Caco-2 (cell line): ENCODE measurements around the gene LRBA. TPM values are rescaled to one million over a fixed set of nuclear protein-coding genes. Genes with fewer than 3 reads are reported as not detected.

Source experiments
- BruUV-seq: library from RNA; stranded (reverse); fragments of 400-500 nt; replicated peaks from 2 replicates; lab custom pipeline; 2021; lab: Mats Ljungman, UMichigan
- CTCF ChIA-PET: fragments of 300-600 bp; sonication (Branson Sonifier 250); formaldehyde crosslinking; loops from one replicate; lab custom pipeline; 2022; ENCODE audit warnings: antibody characterized with exemption; lab: Charles Lee
- POLR2A ChIA-PET: fragments of 300-600 bp; sonication (Branson Sonifier 250); formaldehyde crosslinking; loops from one replicate; lab custom pipeline; 2022; ENCODE audit warnings: antibody characterized with exemption; lab: Charles Lee
- DNase-seq, 2 experiments: peaks; one replicate each; pipeline versions ENCODE4 v3.0.0 to v3.0.0-alpha.2; 2020 to 2022
- H3K27me3 ChIP-seq: replicated peaks from 2 replicates; pipeline ENCODE4 v1.6.0; 2011; ENCODE audit warnings: low read length; ENCODE audit not compliant: control insufficient read depth, insufficient read depth
- H3K36me3 ChIP-seq: 2 replicates; pipeline ENCODE4 v1.5.1; 2011; ENCODE audit warnings: low read length; ENCODE audit not compliant: control insufficient read depth, insufficient read depth
- H3K4me1 ChIP-seq: fragments of 250-450 bp; sonication (Bioruptor Pico); 2 replicates; pipeline ENCODE4 v1.5.1; 2020; ENCODE audit warnings: mild to moderate bottlenecking
- H3K4me3 ChIP-seq: 2 replicates; pipeline ENCODE4 v1.5.1; 2011; ENCODE audit warnings: low read depth, mild to moderate bottlenecking, control low read depth, low read length
- H3K9me3 ChIP-seq: fragments of 250-450 bp; sonication (Bioruptor Pico); 2 replicates; pipeline ENCODE4 v1.5.1; 2020; ENCODE audit warnings: mild to moderate bottlenecking, moderate library complexity
- H3K27ac Mint-ChIP-seq: one replicate; pipeline ENCODE4 v1.8.0; 2022; ENCODE audit warnings: mixed read lengths; ENCODE audit not compliant: unreplicated experiment
- H3K27me3 Mint-ChIP-seq: one replicate; pipeline ENCODE4 v1.8.0; 2022; ENCODE audit warnings: mixed read lengths; ENCODE audit not compliant: insufficient read depth, unreplicated experiment
- H3K36me3 Mint-ChIP-seq: one replicate; pipeline ENCODE4 v1.8.0; 2022; ENCODE audit warnings: mild to moderate bottlenecking, mixed read lengths; ENCODE audit not compliant: insufficient read depth, unreplicated experiment
- H3K4me1 Mint-ChIP-seq: one replicate; pipeline ENCODE4 v1.8.0; 2022; ENCODE audit warnings: low read depth, mixed read lengths; ENCODE audit not compliant: unreplicated experiment
- H3K4me3 Mint-ChIP-seq: one replicate; pipeline ENCODE4 v1.8.0; 2022; ENCODE audit warnings: mild to moderate bottlenecking, moderate library complexity, mixed read lengths; ENCODE audit not compliant: unreplicated experiment
- H3K9me3 Mint-ChIP-seq: one replicate; pipeline ENCODE4 v1.8.0; 2022; ENCODE audit warnings: mixed read lengths; ENCODE audit not compliant: unreplicated experiment
- CTCF ChIP-seq, 2 experiments: fragments of 200-600 bp in 1 of 2; IDR thresholded peaks; 1 replicate in 1 of 2; 2 replicates in 1 of 2; pipeline versions ENCODE4 v1.5.1 to v1.8.0; 2011 to 2022; ENCODE audit warnings: antibody characterized with exemption in 1 of 2, control low read depth in 1 of 2, inconsistent platforms in 1 of 2, low read depth in 1 of 2, low read length in 1 of 2, mild to moderate bottlenecking in 1 of 2, moderate library complexity in 1 of 2; ENCODE audit not compliant: insufficient read depth in 1 of 2, severe bottlenecking in 1 of 2, unreplicated experiment in 1 of 2
- intact Hi-C: fragments of 100-400 bp; cut with micrococcal nuclease; formaldehyde crosslinking; loops from one replicate; pipeline ENCODE4 v1.10.0; 2022; ENCODE audit not compliant: unreplicated experiment
- total RNA-seq: library from RNA; stranded (reverse); gene quantifications from 2 replicates; pipeline ENCODE4 v1.2.3, GENCODE V29; 2022

LRBA gene
- total RNA-seq, 1 experiment from 2014 or later, result 53.2 TPM

GRCh38 chr4:150323406-150324325 lies 691.4 kb downstream of the LRBA start:
- intact Hi-C loops, result no loop called here
- Mint-ChIP-seq H3K36me3 (no peaks in the 10 kb centered on the region), H3K4me3 (no peak overlapping the region), H3K9me3 (no peaks in the 10 kb centered on the region), H3K4me1 (peaks cover 10% of the 10 kb centered on the region), H3K27ac (no peak overlapping the region), H3K27me3 (no peaks in the 10 kb centered on the region)
- Histone ChIP-seq H3K9me3 (no peaks in the 10 kb centered on the region), H3K36me3 (no peaks in the 10 kb centered on the region), H3K4me1 (no peaks in the 10 kb centered on the region), H3K27me3 (no peaks in the 10 kb centered on the region), H3K4me3 (no peak overlapping the region)
- BruUV-seq, result no TSS peak
- CTCF ChIA-PET, result no interaction called here
- no peak for DNase-seq
- TF ChIP-seq CTCF (IDR thresholded peaks at IDR 0.05; ENCODE audit: insufficient read depth in 1 of 2, low read depth in 1 of 2, low read length in 1 of 2, severe bottlenecking in 1 of 2, unreplicated experiment in 1 of 2), result no peak
- POLR2A ChIA-PET, result no interaction called here

- H3K36me3 Mint-ChIP-seq, result no peaks in the 10 kb centered on the region
- ChIA-PET POLR2A (no interaction called here), CTCF (no interaction called here)
- no peak overlapping the region for H3K4me3 Mint-ChIP-seq
- H3K9me3 Mint-ChIP-seq, result no peaks in the 10 kb centered on the region
- no peaks in the 10 kb centered on the region for H3K9me3 ChIP-seq
- H3K36me3 ChIP-seq, result no peaks in the 10 kb centered on the region
- DNase-seq, result no peak
- H3K27me3 ChIP-seq, result no peaks in the 10 kb centered on the region
- intact Hi-C loops, result no loop called here
- no peak overlapping the region for H3K4me3 ChIP-seq
- no peaks in the 10 kb centered on the region for H3K27me3 Mint-ChIP-seq
- H3K4me1 ChIP-seq, result no peaks in the 10 kb centered on the region
- peaks cover 3% of the 10 kb centered on the region for H3K4me1 Mint-ChIP-seq
- no peak for TF ChIP-seq CTCF (IDR thresholded peaks at IDR 0.05; ENCODE audit: insufficient read depth in 1 of 2, low read depth in 1 of 2, low read length in 1 of 2, severe bottlenecking in 1 of 2, unreplicated experiment in 1 of 2)
- no TSS peak for BruUV-seq
- no peak overlapping the region for H3K27ac Mint-ChIP-seq
These were observed 692.4 kb downstream of the LRBA start for GRCh38 chr4:150322646-150323045.

- H3K9me3 Mint-ChIP-seq, result no peaks in the 10 kb centered on the region
- ChIA-PET POLR2A (no interaction called here), CTCF (no interaction called here)
- Histone ChIP-seq H3K4me3 (no peak overlapping the region), H3K9me3 (no peaks in the 10 kb centered on the region), H3K36me3 (no peaks in the 10 kb centered on the region), H3K4me1 (no peaks in the 10 kb centered on the region), H3K27me3 (no peaks in the 10 kb centered on the region)
- H3K27ac Mint-ChIP-seq, result no peak overlapping the region
- no peak for DNase-seq
- intact Hi-C loops, result no loop called here
- BruUV-seq, result no TSS peak
- no peaks in the 10 kb centered on the region for H3K4me1 Mint-ChIP-seq
- no peaks in the 10 kb centered on the region for H3K27me3 Mint-ChIP-seq
- TF ChIP-seq CTCF (IDR thresholded peaks at IDR 0.05; ENCODE audit: insufficient read depth in 1 of 2, low read depth in 1 of 2, low read length in 1 of 2, severe bottlenecking in 1 of 2, unreplicated experiment in 1 of 2), result no peak
- no peak overlapping the region for H3K4me3 Mint-ChIP-seq
- no peaks in the 10 kb centered on the region for H3K36me3 Mint-ChIP-seq
These were observed 694.0 kb downstream of the LRBA start for GRCh38 chr4:150321113-150321512.
